ENCODE measurements around the gene TMEM176B.

The TMEM176B gene

DNA sequence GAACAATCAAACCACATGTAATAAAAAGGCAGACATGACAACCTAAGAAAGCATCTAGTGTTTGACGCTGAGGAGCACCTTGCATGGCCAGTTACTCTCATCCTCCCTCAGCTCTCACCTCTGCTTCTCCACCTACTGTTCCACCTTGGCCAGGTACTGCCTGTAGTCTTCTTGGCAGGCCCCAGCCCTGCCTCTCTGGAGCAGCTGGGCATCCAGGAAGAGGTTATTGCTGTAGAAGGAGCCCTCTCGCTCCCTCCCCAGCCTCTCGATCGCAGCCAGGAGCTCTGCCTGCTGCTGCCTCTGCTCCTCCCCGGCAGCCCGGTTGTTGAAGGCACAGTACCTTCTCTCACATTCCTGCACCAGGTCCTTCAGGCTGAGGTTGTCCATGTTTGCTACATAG lies 53.2 kb downstream of the TMEM176B start:
- no peak for DNase-seq

DNA sequence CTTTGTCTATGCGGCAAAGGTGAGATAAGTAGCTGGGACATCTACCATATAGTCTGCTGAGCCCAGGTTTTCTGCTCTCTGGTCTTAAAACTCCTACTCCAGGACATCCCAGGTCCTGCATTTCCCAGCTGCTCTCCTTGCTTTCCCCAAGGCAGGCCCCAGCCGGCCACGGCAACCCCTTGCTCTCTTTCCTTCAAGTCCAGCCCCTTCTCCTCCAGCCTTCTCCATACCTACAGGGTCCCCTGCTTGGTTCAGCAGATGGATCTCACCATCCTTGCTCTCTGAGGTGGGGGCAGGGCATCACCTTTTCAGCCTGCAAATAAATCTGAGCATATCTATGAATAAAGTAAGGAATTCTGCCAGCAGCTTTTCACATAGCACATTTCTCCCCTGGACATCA lies 54.3 kb downstream of the TMEM176B start:
- DNase-seq: no peak

DNA sequence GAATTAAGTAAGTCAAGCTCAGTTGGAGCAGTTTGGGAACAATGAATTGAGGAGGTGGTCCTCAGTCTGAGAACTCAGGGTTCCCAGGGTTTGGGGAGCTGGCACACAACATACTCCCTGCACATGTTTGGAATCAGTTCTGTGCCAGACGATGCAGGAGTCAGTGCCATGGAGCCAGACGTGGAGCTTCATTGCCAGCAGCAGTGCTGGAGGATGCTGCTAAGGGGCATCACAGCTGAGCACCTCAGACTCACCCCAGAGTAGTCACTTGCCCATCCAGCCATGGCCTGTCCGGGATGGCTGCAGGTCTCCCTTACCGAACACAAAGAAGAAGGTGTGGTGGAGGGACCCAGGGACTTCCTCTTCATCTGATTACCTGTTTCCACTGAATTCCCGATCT lies 55.1 kb downstream of the TMEM176B start:
- DNase-seq: no peak

DNA sequence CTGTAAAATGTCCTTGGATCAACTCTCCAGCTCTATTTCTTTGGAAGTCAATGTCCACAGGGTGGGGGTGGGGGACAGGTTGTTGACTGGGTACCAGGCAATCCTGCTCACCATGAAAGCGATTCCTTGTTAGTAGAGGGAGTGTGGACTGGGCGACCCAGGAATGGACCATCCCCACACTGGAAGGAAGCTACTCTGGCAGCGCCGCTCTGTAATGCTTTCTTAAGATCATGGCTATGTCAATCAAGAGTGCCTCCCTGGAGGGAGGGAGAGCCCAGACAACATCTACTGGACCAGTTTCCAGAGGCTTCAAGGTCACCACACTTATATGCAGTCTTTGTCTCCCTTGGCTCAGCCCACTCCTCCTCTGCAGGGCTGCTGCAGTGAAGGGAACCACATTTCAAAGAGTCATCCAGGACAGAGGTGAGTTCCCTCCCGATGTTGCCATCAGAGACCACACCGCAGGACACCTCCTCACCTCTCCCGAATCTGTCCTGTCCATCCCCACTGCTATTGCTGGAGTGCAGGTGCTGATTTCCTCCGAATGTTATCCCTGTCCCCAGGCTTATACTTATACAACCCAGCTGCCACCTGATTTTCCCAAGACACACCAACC lies 56.0 kb downstream of the TMEM176B start:
- no peak for DNase-seq

DNA sequence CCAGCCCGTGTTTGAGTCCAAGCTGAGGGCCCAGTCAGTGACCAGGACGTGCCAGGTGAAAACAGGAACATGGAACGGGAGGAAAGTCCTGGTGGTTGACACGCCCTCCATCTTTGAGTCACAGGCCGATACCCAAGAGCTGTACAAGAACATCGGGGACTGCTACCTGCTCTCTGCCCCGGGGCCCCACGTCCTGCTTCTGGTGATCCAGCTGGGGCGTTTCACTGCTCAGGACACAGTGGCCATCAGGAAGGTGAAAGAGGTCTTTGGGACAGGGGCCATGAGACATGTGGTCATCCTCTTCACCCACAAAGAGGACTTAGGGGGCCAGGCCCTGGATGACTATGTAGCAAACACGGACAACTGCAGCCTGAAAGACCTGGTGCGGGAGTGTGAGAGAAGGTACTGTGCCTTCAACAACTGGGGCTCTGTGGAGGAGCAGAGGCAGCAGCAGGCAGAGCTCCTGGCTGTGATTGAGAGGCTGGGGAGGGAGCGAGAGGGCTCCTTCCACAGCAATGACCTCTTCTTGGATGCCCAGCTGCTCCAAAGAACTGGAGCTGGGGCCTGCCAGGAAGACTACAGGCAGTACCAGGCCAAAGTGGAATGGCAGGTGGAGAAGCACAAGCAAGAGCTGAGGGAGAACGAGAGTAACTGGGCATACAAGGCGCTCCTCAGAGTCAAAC lies 57.7 kb downstream of the TMEM176B start:
- DNase-seq: no peak

All from Kasumi-1 (cell line).